GM08714 (cell line): ENCODE results near the gene ARFGAP1.

Experiments
- H3K4me3 ChIP-seq: fragments of 200-500 bp; sonication (Bioruptor generic); 2 replicates; pipeline ENCODE4 v1.5.1; 2014; ENCODE audit warnings: mild to moderate bottlenecking, low read length, inconsistent platforms
- ZNF274 ChIP-seq: IDR thresholded peaks from 2 replicates; pipeline ENCODE4 v1.6.1; 2012; ENCODE audit warnings: mild to moderate bottlenecking, low read depth, low read length

Gene ARFGAP1

GRCh38 chr20:63234693-63235398, 37.8 kb upstream of the ARFGAP1 start:
- no peak overlapping the region for H3K4me3 ChIP-seq
- TF ChIP-seq ZNF274, result no peak

- no peak within 1 kb of the TSS for H3K4me3 ChIP-seq
Observed at GRCh38 chr20:63235399-63235983, 37.1 kb upstream of the ARFGAP1 start, which contains the start of gene BIRC7. TSS of gene BIRC7 (plus strand) at chr20:63235905. CDS start at chr20:63236097, 192 bp downstream.

GRCh38 chr20:63236116-63236837, 36.3 kb upstream of the ARFGAP1 start:
- H3K4me3 ChIP-seq, result no peak overlapping the region

More at GRCh38 chr20:63235399-63235983, 37.1 kb upstream of the ARFGAP1 start, which contains the start of gene BIRC7:
- no peak for TF ChIP-seq ZNF274

GRCh38 chr20:63238031-63238430, 34.6 kb upstream of the ARFGAP1 start:
- no peak overlapping the region for H3K4me3 ChIP-seq
- TF ChIP-seq ZNF274, result no peak

More at GRCh38 chr20:63236116-63236837, 36.3 kb upstream of the ARFGAP1 start:
- TF ChIP-seq ZNF274, result no peak

- TF ChIP-seq ZNF274, result no peak
Observed at GRCh38 chr20:63238514-63239125, 34.0 kb upstream of the ARFGAP1 start.

GRCh38 chr20:63239431-63239830, 33.2 kb upstream of the ARFGAP1 start:
- TF ChIP-seq ZNF274, result no peak
- H3K4me3 ChIP-seq, result no peak overlapping the region

More at GRCh38 chr20:63238514-63239125, 34.0 kb upstream of the ARFGAP1 start:
- H3K4me3 ChIP-seq, result no peak overlapping the region

GRCh38 chr20:63240004-63240403, 32.6 kb upstream of the ARFGAP1 start:
- no peak for TF ChIP-seq ZNF274
- H3K4me3 ChIP-seq, result no peak overlapping the region

GRCh38 chr20:63241272-63241671, 31.3 kb upstream of the ARFGAP1 start:
- no peak for TF ChIP-seq ZNF274

GRCh38 chr20:63242736-63243135, 29.9 kb upstream of the ARFGAP1 start:
- no peak overlapping the region for H3K4me3 ChIP-seq

More at GRCh38 chr20:63241272-63241671, 31.3 kb upstream of the ARFGAP1 start:
- H3K4me3 ChIP-seq, result no peak overlapping the region

GRCh38 chr20:63243604-63244247, 28.9 kb upstream of the ARFGAP1 start:
- TF ChIP-seq ZNF274, result no peak
- H3K4me3 ChIP-seq, result no peak overlapping the region

More at GRCh38 chr20:63242736-63243135, 29.9 kb upstream of the ARFGAP1 start:
- no peak for TF ChIP-seq ZNF274

GRCh38 chr20:63244468-63244867, 28.1 kb upstream of the ARFGAP1 start:
- H3K4me3 ChIP-seq, result no peak overlapping the region
- TF ChIP-seq ZNF274, result no peak

- no peak for TF ChIP-seq ZNF274
- H3K4me3 ChIP-seq, result no peak overlapping the region
Observed at GRCh38 chr20:63246490-63247288, 25.9 kb upstream of the ARFGAP1 start.

- TF ChIP-seq ZNF274, result no peak
- no peak overlapping the region for H3K4me3 ChIP-seq
Observed at GRCh38 chr20:63247671-63248228, 24.9 kb upstream of the ARFGAP1 start.
